HL-60 (cell line): ENCODE measurements around the gene TBC1D22B.

Source experiments
- DNase-seq, 2 experiments: peaks; one replicate each; pipeline ENCODE4 v3.0.0-alpha.2; 2010 to 2020; ENCODE audit warnings: low read depth in 1 of 2, low spot score in 1 of 2
- H3K27ac ChIP-seq: fragments of 250-450 bp; sonication (Bioruptor Pico); replicated peaks from 2 replicates; pipeline ENCODE4 v1.5.1; 2020; ENCODE audit warnings: mild to moderate bottlenecking, moderate library complexity
- H3K27me3 ChIP-seq: fragments of 250-450 bp; sonication (Bioruptor Pico); 2 replicates; pipeline ENCODE4 v1.5.1; 2021; ENCODE audit warnings: mild to moderate bottlenecking, moderate library complexity; ENCODE audit not compliant: insufficient read depth, poor library complexity, severe bottlenecking
- H3K4me3 ChIP-seq: replicated peaks from 2 replicates; pipeline ENCODE4 v1.5.1; 2011; ENCODE audit warnings: mild to moderate bottlenecking, control low read depth, low read length; ENCODE audit not compliant: insufficient read depth
- GABPA ChIP-seq: IDR thresholded peaks from 2 replicates; pipeline ENCODE4 v1.6.1; 2012; ENCODE audit warnings: low read depth
- POLR2AphosphoS5 ChIP-seq: IDR thresholded peaks from 2 replicates; pipeline ENCODE4 v1.6.1; 2012; ENCODE audit warnings: low read depth
- REST ChIP-seq: IDR thresholded peaks from 2 replicates; pipeline ENCODE4 v1.6.1; 2012; ENCODE audit warnings: low read depth; ENCODE audit not compliant: insufficient replicate concordance
- SPI1 ChIP-seq: IDR thresholded peaks from 2 replicates; pipeline ENCODE4 v1.6.1; 2012; ENCODE audit warnings: low read depth, mild to moderate bottlenecking, borderline replicate concordance
- TF ChIP-seq, protein P1 (sequence below): IDR thresholded peaks from one replicate; pipeline ENCODE4 v1.5.1; 2011; ENCODE audit warnings: low read length, control low read depth, inconsistent platforms; ENCODE audit not compliant: insufficient read depth

The TBC1D22B gene

DNA sequence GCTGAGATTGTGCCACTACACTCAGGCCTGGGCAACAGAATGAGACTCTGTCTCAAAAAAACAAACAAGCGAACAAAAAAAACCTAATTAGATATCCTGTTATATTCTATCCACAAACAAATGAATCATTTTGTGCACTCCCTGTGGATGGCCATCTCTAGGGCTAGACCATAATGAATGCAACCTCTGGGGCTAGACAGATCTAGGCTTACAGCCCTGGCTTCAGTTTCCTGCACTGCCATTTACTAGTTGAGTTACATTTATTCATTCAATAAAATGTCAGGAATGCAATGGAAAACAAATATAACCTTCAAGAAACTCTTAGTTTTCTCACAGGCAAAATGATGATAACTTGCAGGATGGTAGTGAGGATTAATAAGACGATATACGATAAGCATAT is 89.6 kb downstream of the TBC1D22B start:
- no peak overlapping the region for H3K4me3 ChIP-seq
- DNase-seq, result no peak
- no peak for TF ChIP-seq POLR2AphosphoS5
- no peak for TF ChIP-seq SPI1
- no peak for TF ChIP-seq REST
- TF ChIP-seq, protein P1, sequence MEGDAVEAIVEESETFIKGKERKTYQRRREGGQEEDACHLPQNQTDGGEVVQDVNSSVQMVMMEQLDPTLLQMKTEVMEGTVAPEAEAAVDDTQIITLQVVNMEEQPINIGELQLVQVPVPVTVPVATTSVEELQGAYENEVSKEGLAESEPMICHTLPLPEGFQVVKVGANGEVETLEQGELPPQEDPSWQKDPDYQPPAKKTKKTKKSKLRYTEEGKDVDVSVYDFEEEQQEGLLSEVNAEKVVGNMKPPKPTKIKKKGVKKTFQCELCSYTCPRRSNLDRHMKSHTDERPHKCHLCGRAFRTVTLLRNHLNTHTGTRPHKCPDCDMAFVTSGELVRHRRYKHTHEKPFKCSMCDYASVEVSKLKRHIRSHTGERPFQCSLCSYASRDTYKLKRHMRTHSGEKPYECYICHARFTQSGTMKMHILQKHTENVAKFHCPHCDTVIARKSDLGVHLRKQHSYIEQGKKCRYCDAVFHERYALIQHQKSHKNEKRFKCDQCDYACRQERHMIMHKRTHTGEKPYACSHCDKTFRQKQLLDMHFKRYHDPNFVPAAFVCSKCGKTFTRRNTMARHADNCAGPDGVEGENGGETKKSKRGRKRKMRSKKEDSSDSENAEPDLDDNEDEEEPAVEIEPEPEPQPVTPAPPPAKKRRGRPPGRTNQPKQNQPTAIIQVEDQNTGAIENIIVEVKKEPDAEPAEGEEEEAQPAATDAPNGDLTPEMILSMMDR, result no peak
- no peak for TF ChIP-seq GABPA
- no peak overlapping the region for H3K27ac ChIP-seq
- no peaks in the 10 kb centered on the region for H3K27me3 ChIP-seq

- H3K27me3 ChIP-seq, result no peaks in the 10 kb centered on the region
- H3K4me3 ChIP-seq, result no peak overlapping the region
- H3K27ac ChIP-seq, result no peak overlapping the region
- no peak for DNase-seq
- TF ChIP-seq REST, result no peak
- TF ChIP-seq, protein P1, result no peak
- no peak for TF ChIP-seq GABPA
- TF ChIP-seq SPI1, result no peak
- no peak for TF ChIP-seq POLR2AphosphoS5
Observed at GRCh38 chr6:37347670-37348111, 90.1 kb downstream of the TBC1D22B start.

GRCh38 chr6:37351027-37351426 is 93.5 kb downstream of the TBC1D22B start:
- no peak overlapping the region for H3K27ac ChIP-seq
- no peaks in the 10 kb centered on the region for H3K27me3 ChIP-seq
- no peak overlapping the region for H3K4me3 ChIP-seq
- no peak for DNase-seq
- TF ChIP-seq REST, result no peak
- no peak for TF ChIP-seq POLR2AphosphoS5
- TF ChIP-seq, protein P1, result no peak
- no peak for TF ChIP-seq GABPA
- no peak for TF ChIP-seq SPI1
